HG02973 (cell line): ENCODE data around the gene C4orf51.
"Not testable (repeated sequence)": the region's sequence is repeated elsewhere in the genome, so short reads cannot be mapped to it uniquely, and the experiment has no call there.

Experiments
- ATAC-seq: cut with Tn5 transposase; IDR thresholded peaks from one replicate; pipeline ENCODE4 v1.9.1; 2021; ENCODE audit warnings: moderate library complexity; ENCODE audit not compliant: unreplicated experiment

The C4orf51 gene

DNA sequence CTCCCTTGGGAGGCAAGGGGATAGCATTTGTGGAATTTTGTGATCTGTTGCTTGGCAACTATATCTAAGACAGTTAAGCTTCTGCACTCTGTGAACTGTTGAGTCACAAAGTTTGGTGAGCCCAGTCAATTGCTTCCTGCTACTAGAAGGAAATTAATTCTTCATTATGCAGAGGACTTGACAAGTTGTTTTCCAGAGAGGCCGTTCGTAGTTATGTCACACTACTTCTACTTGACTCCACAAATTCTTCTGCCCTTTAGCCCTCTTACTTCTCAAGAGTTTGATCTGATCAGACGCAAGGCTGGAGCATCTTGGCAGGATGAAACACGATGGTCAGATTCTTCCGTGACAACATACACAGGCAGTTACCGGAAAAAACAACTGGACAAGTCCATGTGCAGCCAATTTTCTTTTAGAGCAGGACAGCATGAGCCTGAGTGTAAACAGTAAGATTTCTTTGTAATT lies at the start of gene C4orf51:
C4orf51 (plus strand) TSS at position 156 of the 465 bp plus-strand sequence; CDS start at position 214, 58 bp downstream.
- no peak for ATAC-seq

DNA sequence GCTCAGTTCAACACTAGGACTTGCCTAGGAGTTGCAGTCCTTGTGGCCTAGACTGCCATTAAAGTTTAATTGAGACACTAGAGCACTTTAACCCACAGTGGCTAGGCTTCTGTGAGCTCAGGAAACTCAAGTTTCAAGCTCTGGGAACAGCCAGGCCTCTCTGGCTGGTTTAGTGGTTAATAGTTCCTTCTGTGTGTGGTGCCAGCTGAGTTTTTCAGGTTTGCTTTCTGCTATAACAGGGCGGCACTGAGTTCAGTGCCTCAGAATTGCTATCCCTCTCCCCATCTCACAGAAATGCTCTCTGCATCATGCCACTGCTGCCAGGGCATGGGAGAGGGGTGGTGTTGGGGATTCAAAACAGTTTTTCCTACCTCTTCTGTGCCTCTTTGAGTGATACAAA lies 44.8 kb upstream of the C4orf51 start:
- ATAC-seq, result no peak

DNA sequence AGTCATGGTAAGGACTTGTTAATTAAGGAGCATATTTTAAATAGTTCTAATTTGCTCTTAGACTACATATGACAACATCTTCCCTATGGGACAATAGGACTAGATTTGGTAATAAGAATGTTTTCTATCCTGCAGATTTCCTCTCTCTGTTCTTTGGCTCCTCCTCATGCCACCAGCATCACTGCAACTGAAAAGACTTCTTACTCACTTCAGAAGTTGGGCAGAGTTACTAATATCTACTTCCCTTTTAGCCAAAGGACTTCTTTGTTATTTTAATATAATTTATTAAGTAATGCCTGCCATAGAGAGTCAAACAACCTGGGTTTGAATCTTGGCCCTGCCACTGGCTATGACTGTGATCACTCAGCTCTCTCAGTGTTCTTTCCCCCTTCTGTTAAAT lies 44.3 kb upstream of the C4orf51 start:
- no peak for ATAC-seq

DNA sequence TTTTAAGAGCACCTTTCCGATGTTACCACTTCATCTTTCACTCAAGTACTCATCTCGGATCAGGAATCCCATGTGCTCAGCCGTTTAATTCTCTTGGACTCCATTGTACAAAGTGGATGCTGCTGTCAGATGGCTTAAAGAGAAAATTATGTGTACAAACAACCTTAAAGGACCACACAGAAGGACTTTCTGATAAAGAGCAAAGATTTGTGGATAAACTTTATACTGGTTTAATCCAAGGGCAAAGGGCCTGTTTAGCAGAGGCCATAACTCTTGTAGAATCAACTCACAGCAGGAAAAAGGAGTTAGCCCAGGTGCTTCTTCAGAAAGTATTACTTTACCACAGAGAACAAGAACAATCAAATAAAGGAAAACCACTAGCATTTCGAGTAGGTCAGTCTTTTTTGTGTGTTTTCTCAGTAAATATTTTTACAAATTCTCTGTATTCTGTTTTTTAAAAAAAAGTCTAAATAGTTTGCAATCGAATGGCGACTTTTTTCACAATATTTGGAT lies 40.7 kb upstream of the C4orf51 start:
- ATAC-seq, result no peak

DNA sequence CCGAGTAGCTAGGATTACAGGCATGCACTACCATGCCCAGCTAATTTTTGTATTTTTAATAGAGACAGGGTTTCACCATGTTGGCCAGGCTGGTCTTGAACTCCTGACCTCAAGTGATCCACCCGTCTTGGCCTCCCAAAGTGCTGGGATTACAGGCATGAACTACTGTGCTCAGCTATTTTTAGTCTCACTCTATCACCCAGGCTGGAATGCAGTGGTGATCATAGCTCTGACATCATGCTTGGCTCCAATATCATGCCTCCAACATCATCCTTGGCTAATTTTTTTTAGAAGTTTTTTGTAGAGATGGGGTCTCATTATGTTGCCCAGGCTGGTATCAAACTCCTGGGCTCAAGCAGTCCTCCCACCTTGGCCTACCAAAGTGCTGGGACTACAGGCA lies 39.7 kb upstream of the C4orf51 start:
- ATAC-seq, result not testable (repeated sequence)

DNA sequence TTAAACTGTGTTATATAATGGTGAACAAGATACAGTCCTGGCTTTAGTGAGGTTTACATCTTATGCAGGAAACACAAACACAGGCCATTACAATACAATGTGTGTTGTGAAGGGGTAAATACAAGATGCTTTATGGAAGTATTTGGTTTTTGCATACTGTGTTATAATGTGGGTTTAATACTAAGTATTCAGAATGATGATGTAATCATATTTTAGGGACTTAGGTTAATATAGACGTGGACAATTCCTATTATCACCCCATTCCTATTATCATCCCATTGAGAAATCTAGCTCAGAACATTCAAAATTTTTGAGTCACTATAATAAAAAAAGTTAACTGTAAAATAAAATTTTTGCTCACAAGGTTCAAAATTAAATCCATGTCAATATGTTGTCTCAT lies 36.7 kb upstream of the C4orf51 start:
- ATAC-seq, result no peak

DNA sequence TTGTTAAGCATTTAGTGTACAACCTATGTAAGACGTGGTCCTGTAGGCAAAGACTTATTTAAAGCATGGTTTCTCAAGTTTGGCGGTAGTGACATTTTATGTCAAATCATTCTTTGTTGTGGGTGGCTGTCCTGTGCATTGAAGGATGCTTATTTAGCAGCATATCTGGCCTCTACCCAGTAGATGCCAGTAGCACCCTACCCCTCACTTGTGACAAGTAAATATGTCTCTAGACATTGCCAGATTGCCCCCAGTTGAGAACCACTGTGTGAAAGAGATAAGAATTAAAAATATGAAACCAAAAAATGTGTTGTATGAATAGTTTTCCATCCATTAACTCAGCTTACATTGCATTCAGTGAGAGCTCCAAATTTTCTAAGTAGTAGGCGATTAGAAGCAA lies 35.2 kb upstream of the C4orf51 start:
- no peak for ATAC-seq

DNA sequence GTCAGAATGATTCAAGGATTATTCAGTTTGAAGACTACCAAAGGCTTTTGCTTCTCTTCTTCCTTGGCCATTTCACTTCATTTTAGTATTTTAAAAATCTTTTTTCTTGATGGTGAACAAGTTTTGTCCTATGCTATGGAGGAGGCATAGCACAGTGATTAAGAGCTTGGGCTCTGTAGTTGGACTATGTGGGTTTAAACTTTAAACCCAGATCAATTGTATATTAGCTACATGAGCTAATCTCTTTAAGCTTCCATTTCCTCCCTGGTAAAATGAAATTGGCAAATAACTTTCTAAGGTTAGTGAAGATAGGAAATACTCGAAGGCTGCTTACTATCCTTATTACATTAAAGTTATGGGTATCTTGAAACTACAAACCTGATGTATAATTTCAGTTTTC lies 23.8 kb upstream of the C4orf51 start:
- no peak for ATAC-seq

DNA sequence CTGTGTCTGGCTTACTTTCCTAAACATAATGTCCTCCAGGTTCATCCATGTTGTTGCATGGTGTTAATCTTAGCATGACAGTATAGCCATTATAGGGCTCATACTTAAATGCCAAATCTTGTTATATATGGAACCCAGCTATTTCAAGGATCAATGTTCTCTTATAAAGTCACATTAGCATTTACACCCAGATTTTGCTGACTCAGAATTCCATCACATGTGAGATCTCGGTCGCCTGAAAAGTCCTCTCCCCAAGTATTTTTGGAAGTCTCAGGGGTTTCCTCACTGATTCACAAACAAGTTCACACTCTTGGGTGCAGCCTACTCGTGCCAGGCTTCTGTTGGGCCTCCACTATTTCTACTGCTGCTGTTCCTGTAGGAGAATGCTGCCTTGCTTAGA lies 19.9 kb upstream of the C4orf51 start:
- no peak for ATAC-seq

DNA sequence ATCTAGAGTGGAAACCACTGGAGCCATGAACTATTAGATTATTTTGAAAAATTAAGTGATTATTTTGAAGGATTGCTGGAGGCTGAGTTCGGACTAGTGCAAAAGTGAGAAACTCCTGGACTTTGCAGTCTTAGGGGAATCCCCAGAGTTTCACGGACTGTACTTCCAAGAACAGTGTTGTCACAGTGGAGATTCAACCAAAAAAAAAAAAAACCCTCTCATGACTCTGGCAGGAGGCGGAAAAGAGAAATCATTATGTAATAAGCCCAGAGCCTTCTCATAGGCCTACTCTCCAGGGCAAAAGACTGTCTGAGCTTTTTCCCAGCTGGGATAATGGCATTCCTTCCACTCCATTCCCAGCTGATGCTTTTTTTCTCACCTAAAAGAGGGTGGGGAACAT lies 16.8 kb upstream of the C4orf51 start:
- no peak for ATAC-seq

DNA sequence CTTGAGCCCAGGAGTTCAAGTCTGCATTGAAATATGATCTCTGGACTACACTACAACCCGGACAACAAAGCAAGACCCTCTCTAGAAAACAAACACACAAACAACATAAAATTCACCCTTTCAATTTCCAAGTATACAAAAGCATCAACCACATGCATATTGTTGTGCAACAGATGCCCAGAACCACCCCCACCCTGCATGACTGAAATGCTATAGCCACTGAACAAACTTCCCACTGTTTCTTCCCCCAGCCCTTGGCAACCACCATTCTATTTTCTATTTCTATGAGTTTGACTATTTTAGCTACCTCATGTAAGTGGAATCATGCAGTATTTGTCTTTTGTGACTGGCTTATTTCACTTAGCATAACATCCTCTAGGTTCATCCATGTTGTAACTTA lies 14.2 kb upstream of the C4orf51 start:
- ATAC-seq, result no peak

DNA sequence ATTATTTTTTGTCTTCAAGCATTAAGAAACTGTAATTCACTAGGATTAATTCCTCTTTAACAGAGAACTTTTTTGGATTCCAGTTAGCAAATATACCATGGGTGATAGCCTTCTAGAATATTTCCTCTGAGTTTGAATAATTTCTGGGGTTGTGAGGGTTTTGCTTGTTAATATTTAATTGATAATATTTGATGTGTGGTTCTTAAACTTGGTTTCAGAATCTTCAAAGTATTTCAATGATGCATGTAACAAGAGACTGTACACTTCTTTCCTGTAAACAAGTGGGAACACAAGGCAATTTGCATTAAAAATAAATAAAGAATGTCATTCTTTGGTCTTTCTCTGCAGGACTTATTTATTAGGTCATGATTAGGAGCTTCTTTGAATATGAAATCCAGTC lies 9.5 kb upstream of the C4orf51 start:
- ATAC-seq, result no peak

DNA sequence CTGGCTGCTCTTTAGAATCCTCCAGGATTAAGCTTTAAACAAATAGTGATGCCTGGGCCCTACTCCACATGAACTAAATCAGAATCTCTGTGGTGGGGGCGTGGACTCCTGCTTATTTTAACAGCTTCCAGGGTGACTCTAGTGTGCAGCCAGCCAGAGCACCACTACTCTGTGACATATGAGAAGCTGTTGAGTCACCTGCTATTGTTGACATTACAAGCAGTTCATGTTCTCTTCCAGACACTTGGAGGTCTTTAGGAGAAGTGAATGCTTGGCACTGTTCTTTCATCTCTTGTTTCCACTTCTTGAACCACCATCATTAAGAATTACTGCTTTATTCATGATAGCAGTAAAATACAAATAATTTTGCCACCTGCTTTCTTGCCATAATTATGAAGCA lies 426 bp upstream of the C4orf51 start:
- ATAC-seq, result no peak

DNA sequence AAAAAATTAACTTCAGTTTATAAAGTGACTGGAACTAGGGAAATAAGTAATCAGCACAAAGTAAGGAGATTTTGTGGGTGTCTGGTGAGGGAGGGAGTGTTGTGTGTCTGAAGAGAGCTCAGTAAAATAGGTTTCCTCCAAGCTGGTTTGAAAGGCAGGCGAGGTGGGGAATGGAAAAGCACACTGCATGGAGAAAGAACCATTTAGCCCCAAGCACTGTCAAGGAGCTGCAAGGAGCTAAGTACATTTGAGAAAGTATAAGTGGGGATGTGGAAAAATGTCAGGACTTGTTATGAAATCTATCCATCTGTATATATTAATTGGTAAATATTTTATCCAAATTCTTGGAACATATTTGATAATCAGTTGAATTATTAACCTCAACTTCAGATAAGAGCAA lies 956 bp downstream of the C4orf51 start:
- ATAC-seq, result no peak

DNA sequence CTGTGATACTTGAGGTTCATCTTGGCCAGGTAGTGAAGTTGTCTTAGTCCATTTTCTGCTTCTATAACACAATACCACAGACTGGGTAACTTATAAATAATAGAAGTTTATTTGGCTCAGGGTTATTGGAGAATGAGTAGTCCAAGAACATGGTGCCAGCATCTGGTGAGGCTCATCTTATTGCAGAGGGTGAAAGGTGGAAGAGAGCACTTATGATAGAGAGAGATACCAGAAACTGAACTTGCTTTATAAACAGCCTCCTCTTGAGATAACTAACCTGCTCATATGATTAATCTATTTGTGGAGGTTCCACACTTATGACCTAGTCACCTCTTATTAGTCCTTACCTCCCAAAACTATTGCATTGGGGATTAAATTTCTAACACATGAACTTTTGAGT lies 1.6 kb downstream of the C4orf51 start:
- no peak for ATAC-seq

DNA sequence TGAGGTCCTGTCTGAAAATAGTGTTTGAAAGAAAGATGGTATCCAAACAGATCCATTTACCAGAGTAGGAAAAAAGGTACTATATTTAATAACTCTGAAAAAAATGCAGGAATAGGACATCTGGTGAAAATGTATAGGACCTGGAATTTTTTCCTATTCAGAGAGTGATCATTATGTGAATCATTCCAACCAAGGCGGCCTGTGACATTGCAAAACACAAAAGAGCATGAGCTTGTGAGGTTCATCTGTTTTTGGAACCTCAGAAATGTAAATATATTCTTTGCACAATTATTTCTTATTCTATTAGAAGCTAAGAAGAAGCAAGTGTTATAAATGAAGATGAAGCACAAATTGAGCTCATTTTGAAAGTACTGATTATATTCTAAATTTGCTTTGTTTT lies 2.0 kb downstream of the C4orf51 start:
- ATAC-seq, result no peak

DNA sequence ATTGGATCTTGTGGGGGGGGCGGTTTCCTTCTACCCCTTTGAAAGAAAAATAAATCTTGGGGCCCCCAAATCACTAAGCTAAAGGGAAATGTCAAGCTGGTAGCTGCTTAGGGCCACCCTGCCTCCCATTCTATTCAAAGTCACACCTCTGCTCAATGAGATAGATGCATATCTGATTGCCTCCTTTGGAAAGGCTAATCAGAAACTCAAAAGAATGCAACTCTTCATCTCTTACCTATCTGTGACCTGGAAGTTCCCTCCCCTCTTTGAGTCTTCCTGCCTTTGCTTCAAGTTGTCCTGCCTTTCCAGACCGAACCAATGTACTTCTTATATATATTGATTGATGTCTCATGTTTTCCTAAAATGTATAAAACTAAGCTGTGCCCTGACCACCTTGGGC lies 7.0 kb downstream of the C4orf51 start:
- no peak for ATAC-seq

DNA sequence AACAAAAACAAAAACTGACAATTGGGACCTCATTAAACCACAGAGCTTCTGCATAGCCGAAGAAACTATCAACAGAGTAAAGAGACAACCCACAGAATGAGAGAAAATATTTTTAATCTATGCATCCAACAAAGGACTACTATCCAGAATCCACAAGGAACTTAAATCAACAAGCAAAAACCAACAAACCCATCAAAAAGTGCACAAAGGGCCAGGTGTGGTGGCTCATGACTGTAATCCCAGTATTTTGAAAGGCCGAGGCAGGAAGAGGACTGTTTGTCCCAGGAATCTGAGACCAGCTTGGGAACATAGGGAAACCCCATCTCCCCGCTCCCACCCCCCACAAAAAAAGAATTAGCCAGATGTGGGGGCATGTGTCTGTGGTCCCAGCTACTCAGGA lies 10.7 kb downstream of the C4orf51 start:
- ATAC-seq, result no peak

DNA sequence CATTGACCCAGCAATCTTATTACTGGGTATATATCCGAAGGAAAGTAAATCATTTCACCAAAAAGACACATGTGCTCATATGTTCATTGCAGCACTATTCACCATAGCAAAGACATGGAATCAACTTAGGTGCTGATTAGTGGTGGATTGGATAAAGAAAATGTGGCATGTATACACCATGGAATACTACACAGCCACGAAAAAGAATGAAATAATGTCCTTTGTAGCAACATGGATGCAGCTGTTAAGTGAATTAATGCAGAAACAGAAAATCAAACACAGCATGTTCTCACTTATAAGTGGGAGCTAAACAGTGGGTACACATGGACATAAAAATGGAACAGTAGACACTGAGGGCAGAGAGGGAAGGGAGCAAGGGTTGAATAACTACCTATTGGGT lies 11.5 kb downstream of the C4orf51 start:
- not testable (repeated sequence) for ATAC-seq

DNA sequence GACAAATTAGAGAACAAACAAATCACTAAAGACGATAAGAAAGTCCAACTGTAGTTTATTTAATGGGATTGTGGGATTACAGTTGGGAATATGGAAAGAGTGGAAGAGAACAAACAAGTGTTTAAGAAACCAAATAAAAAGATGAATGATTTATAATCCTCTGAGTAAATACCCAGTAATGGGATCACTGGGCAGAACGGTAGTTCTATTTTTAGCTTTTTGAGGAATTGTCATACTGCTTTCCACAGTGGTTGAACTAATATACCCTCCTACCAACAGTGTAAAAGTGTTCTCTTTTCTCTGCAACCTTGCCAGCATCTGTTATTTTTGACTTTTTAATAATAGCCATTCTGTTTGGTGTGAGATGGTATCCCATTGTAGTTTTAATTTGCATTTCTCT lies 15.0 kb downstream of the C4orf51 start:
- no peak for ATAC-seq

DNA sequence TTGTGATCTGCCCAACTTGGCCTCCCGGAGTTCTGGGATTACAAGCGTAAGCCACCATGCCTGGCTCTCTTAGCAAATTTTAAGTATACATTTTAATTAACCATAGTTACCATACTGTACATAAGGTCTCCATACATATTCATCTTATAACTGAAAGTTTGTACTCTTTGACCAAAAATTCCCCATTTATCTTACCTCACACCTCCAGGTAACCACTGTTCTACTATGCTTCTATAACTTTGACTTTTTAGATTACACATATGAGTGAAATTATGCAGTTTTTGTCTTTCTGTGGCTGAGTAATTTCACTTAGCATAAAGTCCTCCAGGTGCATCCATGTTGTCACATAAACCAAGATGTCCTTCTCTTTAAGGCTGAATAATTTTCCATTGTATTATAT lies 17.4 kb downstream of the C4orf51 start:
- ATAC-seq, result peak; percentile 79

DNA sequence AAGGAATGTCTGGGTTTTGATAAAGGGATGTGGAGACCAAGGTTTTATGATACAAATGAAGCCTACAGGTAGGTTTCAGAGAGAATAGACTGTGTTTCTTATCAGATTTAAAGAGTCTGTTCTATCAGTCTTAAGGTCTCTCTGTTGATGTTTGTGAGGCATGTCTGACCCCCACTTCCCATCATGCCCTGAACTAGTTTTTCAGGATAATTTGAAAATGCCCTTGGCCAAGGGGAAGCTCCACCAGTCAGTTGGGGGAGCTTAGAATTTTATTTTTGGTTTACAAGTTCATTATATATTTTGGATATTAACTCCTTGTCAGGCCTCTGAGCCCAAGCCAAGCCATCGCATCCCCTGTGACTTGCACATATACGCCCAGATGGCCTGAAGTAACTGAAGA lies 18.6 kb downstream of the C4orf51 start:
- no peak for ATAC-seq

DNA sequence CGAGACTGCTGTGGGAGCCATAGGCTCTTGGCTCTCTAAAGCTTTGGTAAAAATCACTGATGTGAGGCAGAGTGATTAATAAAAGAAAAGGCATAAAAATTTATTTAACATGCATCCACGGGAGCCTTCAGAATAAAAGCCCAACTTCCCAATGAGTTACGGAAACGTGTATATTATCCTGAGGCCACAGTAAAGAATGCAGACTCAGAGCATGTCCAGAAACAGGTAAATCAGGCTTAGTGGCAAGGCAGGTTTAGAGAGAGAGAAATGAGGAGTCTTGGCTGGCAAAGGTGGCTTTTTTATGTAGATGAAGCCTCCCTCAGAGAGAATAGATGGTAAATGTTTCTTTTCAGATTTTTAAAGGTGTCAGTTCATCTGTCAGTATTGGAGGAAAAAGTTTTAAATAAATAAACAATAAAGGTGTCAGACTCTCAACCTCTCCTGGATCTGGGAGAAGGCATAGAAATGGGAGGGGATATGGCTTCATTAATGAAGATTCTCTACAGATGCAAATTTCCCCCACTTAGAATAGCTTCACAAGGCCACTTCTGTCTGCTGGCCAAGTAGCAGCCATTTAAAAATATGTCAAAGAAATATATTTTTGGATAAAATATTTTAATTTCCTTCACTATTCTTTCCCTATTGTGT lies 24.0 kb downstream of the C4orf51 start:
- ATAC-seq, result no peak
